ENCODE results near the gene RPS6KC1.

The RPS6KC1 gene

DNA sequence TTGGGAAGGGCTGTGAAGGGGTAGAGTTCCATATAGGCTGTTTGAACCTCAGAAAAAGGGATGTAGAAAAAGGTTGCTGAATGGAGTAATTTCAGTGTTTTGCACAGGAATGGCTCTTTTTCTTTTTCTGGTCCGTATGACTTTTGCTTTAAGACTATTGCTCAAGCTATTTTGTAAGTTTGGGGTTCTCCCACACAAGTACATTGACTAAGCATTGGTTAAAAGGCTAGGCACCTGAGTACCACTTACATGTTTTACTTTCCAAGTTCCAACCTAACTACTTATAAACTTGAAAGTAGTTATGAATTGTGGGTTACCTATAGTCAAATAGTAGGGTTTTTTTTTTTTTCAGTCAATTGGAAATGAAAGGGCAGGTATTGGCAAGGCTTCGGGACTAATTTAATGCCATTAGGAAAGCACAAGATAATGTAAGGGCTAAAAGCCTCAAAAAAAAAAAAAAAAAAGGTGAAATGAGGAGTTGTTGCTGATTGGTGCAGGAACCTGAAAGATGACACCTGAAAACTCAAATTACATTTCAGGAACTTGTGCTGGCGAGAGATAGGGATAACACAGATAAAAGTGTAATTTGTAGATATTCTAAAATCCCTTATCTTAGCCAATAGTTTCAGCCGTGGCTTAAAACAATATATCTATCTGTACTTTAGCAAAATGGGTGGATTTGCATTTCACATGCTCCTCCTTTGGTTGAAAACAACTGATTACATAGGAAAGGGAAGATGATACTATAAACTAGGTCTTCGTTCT lies 209.5 kb downstream of the RPS6KC1 start:
- TF ChIP-seq, protein P1, sequence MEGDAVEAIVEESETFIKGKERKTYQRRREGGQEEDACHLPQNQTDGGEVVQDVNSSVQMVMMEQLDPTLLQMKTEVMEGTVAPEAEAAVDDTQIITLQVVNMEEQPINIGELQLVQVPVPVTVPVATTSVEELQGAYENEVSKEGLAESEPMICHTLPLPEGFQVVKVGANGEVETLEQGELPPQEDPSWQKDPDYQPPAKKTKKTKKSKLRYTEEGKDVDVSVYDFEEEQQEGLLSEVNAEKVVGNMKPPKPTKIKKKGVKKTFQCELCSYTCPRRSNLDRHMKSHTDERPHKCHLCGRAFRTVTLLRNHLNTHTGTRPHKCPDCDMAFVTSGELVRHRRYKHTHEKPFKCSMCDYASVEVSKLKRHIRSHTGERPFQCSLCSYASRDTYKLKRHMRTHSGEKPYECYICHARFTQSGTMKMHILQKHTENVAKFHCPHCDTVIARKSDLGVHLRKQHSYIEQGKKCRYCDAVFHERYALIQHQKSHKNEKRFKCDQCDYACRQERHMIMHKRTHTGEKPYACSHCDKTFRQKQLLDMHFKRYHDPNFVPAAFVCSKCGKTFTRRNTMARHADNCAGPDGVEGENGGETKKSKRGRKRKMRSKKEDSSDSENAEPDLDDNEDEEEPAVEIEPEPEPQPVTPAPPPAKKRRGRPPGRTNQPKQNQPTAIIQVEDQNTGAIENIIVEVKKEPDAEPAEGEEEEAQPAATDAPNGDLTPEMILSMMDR (IDR thresholded peaks at IDR 0.05), result no peak

GRCh38 chr1:213264531-213264930 lies 213.5 kb downstream of the RPS6KC1 start:
- TF ChIP-seq, protein P1 (IDR thresholded peaks at IDR 0.05), result no peak

DNA sequence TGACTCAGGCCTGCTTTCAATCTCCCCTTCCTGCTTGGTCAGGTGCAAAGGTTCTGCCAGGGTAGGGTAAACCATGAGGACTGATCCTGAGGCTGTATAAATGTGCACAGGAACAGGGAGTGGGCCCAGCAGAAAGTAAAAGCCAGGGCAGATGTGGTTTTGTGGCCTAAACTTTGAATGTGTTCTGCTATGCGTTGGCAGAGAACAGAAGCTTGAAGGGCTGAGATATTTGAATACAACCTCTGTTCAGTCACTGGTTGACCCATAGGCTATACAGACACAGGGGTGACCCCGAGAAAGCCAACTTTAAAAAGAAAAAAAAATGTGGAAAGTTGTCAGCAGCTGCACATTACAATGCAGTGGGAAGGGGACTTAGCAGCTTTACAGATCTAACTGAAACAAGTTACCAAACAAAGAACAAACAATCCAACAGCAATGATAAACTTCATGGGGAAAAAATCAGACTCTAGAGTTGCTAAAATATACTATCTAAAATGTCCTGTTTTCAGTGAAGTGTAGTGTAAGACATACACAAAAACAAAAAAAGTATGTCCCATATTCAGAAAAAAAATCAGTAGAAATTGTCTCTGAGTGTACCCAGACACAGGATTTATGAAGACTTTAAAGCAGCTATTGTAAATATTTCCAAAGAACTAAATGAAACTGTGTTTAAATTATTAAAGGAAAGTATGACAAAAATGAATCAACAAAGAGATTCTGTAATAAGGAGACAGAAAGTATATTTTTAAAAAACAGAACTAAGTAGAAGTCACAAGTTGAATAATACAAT lies 216.1 kb downstream of the RPS6KC1 start:
- TF ChIP-seq, protein P1 (IDR thresholded peaks at IDR 0.05), result no peak

GRCh38 chr1:213268221-213268620 lies 217.2 kb downstream of the RPS6KC1 start:
- TF ChIP-seq, protein P1 (IDR thresholded peaks at IDR 0.05), result no peak

DNA sequence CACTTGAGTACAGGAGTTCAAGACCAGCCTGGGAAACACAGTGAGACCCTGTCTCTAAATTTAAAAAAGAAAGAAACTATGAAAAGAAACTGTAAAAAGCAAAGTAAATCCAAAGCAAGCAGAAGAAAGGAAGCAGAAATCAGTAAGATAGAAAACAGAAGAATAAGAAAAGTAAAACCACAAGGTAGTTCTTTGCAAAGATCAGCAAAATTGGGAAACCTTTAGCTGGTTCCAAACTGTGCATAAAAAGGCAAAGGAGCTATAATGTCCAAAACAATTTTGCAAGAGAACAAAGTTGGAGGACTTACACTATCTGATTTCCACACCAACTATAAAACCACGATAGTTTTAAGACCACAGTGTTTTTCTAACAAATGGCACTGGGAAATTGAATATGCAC lies 218.8 kb downstream of the RPS6KC1 start:
- TF ChIP-seq, protein P1 (IDR thresholded peaks at IDR 0.05), result no peak

- TF ChIP-seq, protein P1 (IDR thresholded peaks at IDR 0.05), result no peak
Measured at GRCh38 chr1:213273546-213273945, 222.5 kb downstream of the RPS6KC1 start.

DNA sequence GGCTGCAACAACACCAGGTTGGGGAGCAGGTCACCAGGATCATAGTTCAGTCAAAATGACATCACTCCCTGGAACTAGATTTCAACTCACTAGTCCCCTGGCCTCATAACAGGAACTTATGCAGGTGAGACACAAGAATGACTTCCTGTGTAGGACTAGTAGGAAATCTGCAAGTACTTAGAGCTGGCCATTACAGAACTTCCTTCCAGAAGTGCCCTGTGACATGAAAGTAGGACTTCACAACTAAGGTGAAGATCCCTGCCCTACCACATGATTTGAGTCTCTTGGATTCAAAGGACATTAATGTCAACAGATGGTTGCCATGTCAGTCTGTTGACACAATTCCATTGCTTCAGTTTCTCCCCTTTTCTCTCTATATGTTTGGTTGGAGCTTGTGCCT lies 223.1 kb downstream of the RPS6KC1 start:
- TF ChIP-seq, protein P1 (IDR thresholded peaks at IDR 0.05), result no peak
